Liver (tissue), 9 donors: ENCODE measurements around the gene FAAP100. TPM values are rescaled to one million over a fixed set of nuclear protein-coding genes. Genes with fewer than 3 reads are reported as not detected.

Experiments
- DNase-seq: peaks from one replicate; pipeline ENCODE4 v3.0.0-alpha.2; 2017; ENCODE audit warnings: low spot score
- H3K27ac ChIP-seq, 2 donors: one replicate each; pipeline ENCODE4 v1.7.0; 2013; ENCODE audit warnings: inconsistent platforms in 2 of 2, low read length in 2 of 2, control low read depth in 1 of 2, low read depth in 1 of 2, mild to moderate bottlenecking in 1 of 2
- H3K27me3 ChIP-seq, 4 donors: one replicate each; pipeline versions ENCODE4 v1.6.1 to v1.7.0; 2013; ENCODE audit warnings: low read length in 3 of 4, inconsistent platforms in 1 of 4, mild to moderate bottlenecking in 1 of 4, moderate library complexity in 1 of 4; ENCODE audit not compliant: control insufficient read depth in 4 of 4, insufficient read depth in 4 of 4
- H3K36me3 ChIP-seq, 4 donors: one replicate each; pipeline versions ENCODE4 v1.6.1 to v1.7.0; 2013; ENCODE audit warnings: low read length in 3 of 4, mild to moderate bottlenecking in 3 of 4, low read depth in 1 of 4, moderate library complexity in 1 of 4; ENCODE audit not compliant: control insufficient read depth in 4 of 4, insufficient read depth in 3 of 4
- H3K4me1 ChIP-seq, 4 donors: one replicate each; pipeline versions ENCODE4 v1.6.1 to v1.7.0; 2013; ENCODE audit warnings: low read length in 3 of 4, mild to moderate bottlenecking in 3 of 4, moderate library complexity in 1 of 4; ENCODE audit not compliant: control insufficient read depth in 4 of 4, insufficient read depth in 4 of 4
- H3K4me3 ChIP-seq, 3 donors: one replicate each; pipeline versions ENCODE4 v1.6.1 to v1.7.0; 2013; ENCODE audit warnings: low read length in 3 of 3, control low read depth in 1 of 3, low read depth in 1 of 3, mild to moderate bottlenecking in 1 of 3
- H3K9ac ChIP-seq, 2 donors: one replicate each; pipeline ENCODE4 v1.7.0; 2013; ENCODE audit warnings: low read length in 2 of 2, mild to moderate bottlenecking in 2 of 2, moderate library complexity in 2 of 2, control low read depth in 1 of 2, low read depth in 1 of 2
- H3K9me3 ChIP-seq, 4 donors: one replicate each; pipeline versions ENCODE4 v1.6.1 to v1.7.0; 2013; ENCODE audit warnings: low read length in 3 of 4; ENCODE audit not compliant: control insufficient read depth in 4 of 4
- ATF3 ChIP-seq: IDR thresholded peaks from 2 replicates; pipeline ENCODE4 v1.6.1; 2016; ENCODE audit warnings: antibody characterized with exemption
- EGR1 ChIP-seq, 2 donors: IDR thresholded peaks; 2 replicates each; pipeline ENCODE4 v1.6.1; 2016 to 2018; ENCODE audit warnings: antibody characterized with exemption in 2 of 2, low read depth in 2 of 2
- FOXA1 ChIP-seq: IDR thresholded peaks from 2 replicates; pipeline ENCODE4 v1.6.1; 2016; ENCODE audit warnings: antibody characterized with exemption
- FOXA2 ChIP-seq: IDR thresholded peaks from 2 replicates; pipeline ENCODE4 v1.6.1; 2016; ENCODE audit warnings: antibody characterized with exemption
- GABPA ChIP-seq, 2 donors: IDR thresholded peaks in 1 of 2; conservative IDR thresholded peaks in 1 of 2; 2 replicates each; pipeline ENCODE4 v1.6.1; 2016; ENCODE audit warnings: antibody characterized with exemption in 2 of 2, mild to moderate bottlenecking in 1 of 2, moderate library complexity in 1 of 2
- HNF4A ChIP-seq, 2 donors: conservative IDR thresholded peaks; 2 replicates each; pipeline ENCODE4 v1.6.1; 2016; ENCODE audit warnings: antibody characterized with exemption in 2 of 2, mild to moderate bottlenecking in 2 of 2
- NR2F2 ChIP-seq: IDR thresholded peaks from 2 replicates; pipeline ENCODE4 v1.6.1; 2016; ENCODE audit warnings: antibody characterized with exemption
- RAD21 ChIP-seq, 2 donors: IDR thresholded peaks; 2 replicates each; pipeline ENCODE4 v1.6.1; 2016; ENCODE audit warnings: antibody characterized with exemption in 2 of 2, mild to moderate bottlenecking in 2 of 2
- REST ChIP-seq: IDR thresholded peaks from 2 replicates; pipeline ENCODE4 v1.6.1; 2016; ENCODE audit warnings: antibody characterized with exemption, mild to moderate bottlenecking
- TAF1 ChIP-seq: conservative IDR thresholded peaks from 2 replicates; pipeline ENCODE4 v1.6.1; 2016; ENCODE audit warnings: antibody characterized with exemption, mild to moderate bottlenecking
- WGBS: extraction: QIAGEN DNeasy Blood & Tissue Kit; methylation state at CpG from one replicate; pipeline ENCODE4 v1.1.7; 2013; 5-methylcytosine and 5-hydroxymethylcytosine counted together
- polyA plus RNA-seq, 2 donors: library from polyadenylated mRNA; stranded (reverse) in 1 of 2; unstranded in 1 of 2; fragments of 200-250 nt in 1 of 2; fragments of >200 nt in 1 of 2; fragmentation: Nextera tagmentation in 1 of 2; extraction: Ambion mirVana in 1 of 2; gene quantifications; one replicate each; pipeline versions ENCODE4 v1.2.1 to v1.2.3, GENCODE V29; 2013 to 2015
- total RNA-seq, 2 donors: library from RNA; depleted of rRNA; stranded (reverse); fragments of >200 nt; gene quantifications; one replicate each; pipeline ENCODE4 v1.2.3, GENCODE V29; 2014
- donor health status: healthy.
- donor health status: healthy.
- donor health status: healthy.
- donor health status: healthy.
- donor health status: healthy.

FAAP100 gene
- total and polyA plus RNA-seq, 4 donors, result 8.1 to 14.7 (median 9.7) TPM

DNA sequence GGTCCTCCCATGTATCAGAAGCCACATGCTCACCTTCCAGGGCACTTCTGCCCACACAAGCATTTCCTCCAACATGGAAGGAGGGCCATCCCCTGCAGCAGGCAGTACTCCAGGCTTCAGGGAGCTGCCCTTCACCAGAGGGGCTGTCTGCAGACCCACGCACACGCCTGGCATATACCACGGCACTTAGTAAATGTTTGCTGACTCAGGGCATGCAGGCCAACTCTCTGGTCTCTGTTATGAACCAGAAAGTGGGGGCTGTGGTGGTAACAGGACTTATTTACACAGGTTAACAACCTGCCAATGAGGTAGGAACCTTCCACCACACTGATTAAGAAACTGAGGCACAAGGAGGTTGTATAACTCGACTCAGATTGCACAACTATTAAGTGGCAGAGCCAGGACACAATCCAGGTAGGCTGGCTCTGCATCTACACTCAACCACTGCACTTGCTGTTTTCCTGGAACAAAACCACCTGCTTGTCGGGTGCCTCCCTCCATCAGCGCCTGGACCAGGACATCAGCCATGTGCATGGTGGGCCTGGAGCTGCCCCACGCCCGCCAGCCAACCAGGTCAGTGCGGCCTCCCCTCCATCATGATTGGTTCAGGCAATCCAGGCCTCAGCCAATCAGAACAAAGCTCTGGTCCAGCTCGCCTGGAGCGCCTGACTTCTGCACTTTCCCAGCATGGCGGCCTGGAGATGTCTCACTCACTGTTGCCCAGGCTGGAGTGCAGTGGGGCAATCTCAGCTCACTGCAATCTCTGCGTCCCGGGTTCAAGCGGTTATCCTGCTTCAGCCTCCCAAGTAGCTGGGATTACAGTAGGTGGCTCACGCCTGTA, 58.7 kb downstream of the FAAP100 start:
- no peaks in the 10 kb centered on the region for H3K36me3 ChIP-seq
- H3K9ac ChIP-seq, result no peak overlapping the region
- H3K27me3 ChIP-seq, result no peaks in the 10 kb centered on the region
- H3K4me3 ChIP-seq, result no peak overlapping the region
- DNase-seq, result no peak
- peaks cover 0 to 3% (median 1%) of the 10 kb centered on the region in 4 donors for H3K4me1 ChIP-seq
- H3K9me3 ChIP-seq, result no peaks in the 10 kb centered on the region
- no peak for TF ChIP-seq GABPA (IDR thresholded peaks at IDR 0.05 in 1 of 2, conservative IDR thresholded peaks at IDR 0.05 in 1 of 2)
- no peak for TF ChIP-seq EGR1 (IDR thresholded peaks at IDR 0.05; ENCODE audit: low read depth in 2 of 2)
- TF ChIP-seq RAD21 (IDR thresholded peaks at IDR 0.05), result no peak
- TF ChIP-seq NR2F2, result no peak
- TF ChIP-seq REST, result no peak
- 89% methylated on average over 16 of the region's 16 CpGs for WGBS
- no peak overlapping the region for H3K27ac ChIP-seq

DNA sequence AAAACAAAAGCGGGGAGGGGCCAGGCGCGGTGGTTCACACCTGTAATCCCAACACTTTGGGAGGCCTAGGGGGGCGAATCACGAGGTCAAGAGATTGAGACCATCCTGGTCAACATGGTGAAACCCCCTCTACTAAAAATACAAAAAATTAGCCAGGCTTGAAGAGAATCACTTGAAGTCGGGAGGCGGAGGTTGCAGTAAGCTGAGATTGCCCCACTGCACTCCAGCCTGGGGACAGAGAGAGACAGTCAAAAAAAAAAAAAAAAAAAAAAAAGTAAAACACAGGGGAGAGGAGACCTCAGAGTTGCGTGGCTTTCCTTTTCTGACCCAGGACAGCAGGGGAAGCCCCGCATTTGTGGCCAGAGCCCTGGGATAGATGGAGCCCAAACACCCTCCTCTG, 59.4 kb downstream of the FAAP100 start:
- DNase-seq, result no peak
- WGBS, result 85% methylated on average over 9 of the region's 9 CpGs
- TF ChIP-seq EGR1 (IDR thresholded peaks at IDR 0.05; ENCODE audit: low read depth in 2 of 2) (no peak), FOXA1 (no peak), ATF3 (no peak), GABPA (IDR thresholded peaks at IDR 0.05 in 1 of 2, conservative IDR thresholded peaks at IDR 0.05 in 1 of 2) (no peak), FOXA2 (no peak), NR2F2 (no peak), REST (no peak), TAF1 (no peak), HNF4A (conservative IDR thresholded peaks at IDR 0.05) (no peak)

More for the DNA sequence above, 59.4 kb downstream of the FAAP100 start:
- H3K9me3 ChIP-seq, result no peaks in the 10 kb centered on the region
- peaks cover 0 to 6% (median 3%) of the 10 kb centered on the region in 4 donors for H3K4me1 ChIP-seq
- no peak overlapping the region for H3K27ac ChIP-seq
- H3K36me3 ChIP-seq, result no peaks in the 10 kb centered on the region
- no peak overlapping the region for H3K4me3 ChIP-seq
- H3K27me3 ChIP-seq, result no peaks in the 10 kb centered on the region
- no peak overlapping the region for H3K9ac ChIP-seq
